Measurements from ENCODE around the gene TMA7B. TPM values are rescaled to one million over a fixed set of nuclear protein-coding genes. Genes with fewer than 3 reads are reported as not detected.

Gene TMA7B
- total RNA-seq, 4 donors from 2014 or later = not detected

DNA sequence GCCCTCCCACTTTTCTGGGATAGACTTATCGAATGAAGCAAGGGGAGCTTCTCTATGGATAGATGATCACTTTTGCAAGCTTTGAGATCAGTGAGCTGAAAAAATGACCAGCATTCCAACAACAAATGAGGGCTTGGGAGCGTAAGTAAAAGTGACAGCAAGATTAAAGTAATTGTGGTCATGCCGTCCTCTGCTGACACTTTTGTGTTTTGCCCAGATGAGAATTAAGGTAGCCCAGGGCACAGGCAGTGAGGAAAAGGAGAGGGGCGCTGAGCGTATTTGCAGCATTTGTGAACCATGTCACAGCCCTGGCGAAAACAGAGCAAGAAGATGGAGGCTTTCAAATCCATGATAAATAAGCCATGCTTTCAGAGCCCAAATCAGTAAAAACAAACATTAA is 24.6 kb upstream of the TMA7B start:
- Histone ChIP-seq H3K27ac (no peak overlapping the region), H3K4me3 (no peak overlapping the region), H3K9me3 (no peaks in the 10 kb centered on the region), H3K4me1 (no peaks in the 10 kb centered on the region), H3K27me3 (peaks cover 53% of the 10 kb centered on the region), H3K36me3 (no peaks in the 10 kb centered on the region)
- ATAC-seq = no peak
- TF ChIP-seq CTCF (IDR thresholded peaks at IDR 0.05) (no peak), POLR2A (IDR thresholded peaks at IDR 0.05) (no peak), EP300 (IDR thresholded peaks at IDR 0.05) (no peak), POLR2AphosphoS5 (IDR thresholded peaks at IDR 0.05) (no peak)
- WGBS, 2 donors (ENCODE audit: low coverage in 1 of 2) = 48 to 68% methylated on average over 4 to 6 of the region's 6 CpGs

DNA sequence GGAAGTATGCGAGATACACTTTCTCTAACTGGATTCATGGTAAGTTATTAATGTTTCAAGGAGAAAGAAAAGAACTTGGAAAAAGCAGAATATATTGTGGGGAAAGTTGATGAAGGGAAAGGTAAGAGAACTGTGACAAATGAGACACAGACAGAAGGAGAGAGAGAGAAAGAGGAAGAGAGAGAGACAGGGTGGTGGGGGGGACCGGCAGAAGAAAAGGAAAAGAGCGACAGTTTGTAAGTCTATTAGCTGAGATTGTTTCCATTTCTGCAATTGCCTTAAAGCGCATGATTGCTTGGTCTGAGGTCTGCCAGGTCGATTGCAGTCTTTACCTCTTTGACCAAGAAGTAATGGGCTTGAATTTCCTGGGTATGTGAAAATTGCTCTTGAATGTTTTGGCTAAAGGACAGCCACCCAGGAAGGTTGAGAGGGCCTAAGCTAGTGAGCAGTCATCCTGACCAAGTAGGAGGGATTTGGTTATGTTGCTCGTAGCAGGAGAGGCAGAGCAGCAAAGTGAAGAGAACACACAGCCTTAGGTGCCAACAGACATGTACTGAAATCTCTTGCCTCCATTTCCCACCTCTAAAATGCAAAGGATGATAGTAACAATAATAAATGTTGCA is 23.6 kb upstream of the TMA7B start:
- Histone ChIP-seq H3K27ac (no peak overlapping the region), H3K9me3 (no peaks in the 10 kb centered on the region), H3K4me1 (no peaks in the 10 kb centered on the region), H3K4me3 (no peak overlapping the region), H3K36me3 (no peaks in the 10 kb centered on the region), H3K27me3 (peaks cover 44% of the 10 kb centered on the region)
- 65 to 75% methylated on average over 6 of the region's 6 CpGs for WGBS, 2 donors (ENCODE audit: low coverage in 1 of 2)
- TF ChIP-seq POLR2A (IDR thresholded peaks at IDR 0.05) = no peak
- ATAC-seq = no peak

DNA sequence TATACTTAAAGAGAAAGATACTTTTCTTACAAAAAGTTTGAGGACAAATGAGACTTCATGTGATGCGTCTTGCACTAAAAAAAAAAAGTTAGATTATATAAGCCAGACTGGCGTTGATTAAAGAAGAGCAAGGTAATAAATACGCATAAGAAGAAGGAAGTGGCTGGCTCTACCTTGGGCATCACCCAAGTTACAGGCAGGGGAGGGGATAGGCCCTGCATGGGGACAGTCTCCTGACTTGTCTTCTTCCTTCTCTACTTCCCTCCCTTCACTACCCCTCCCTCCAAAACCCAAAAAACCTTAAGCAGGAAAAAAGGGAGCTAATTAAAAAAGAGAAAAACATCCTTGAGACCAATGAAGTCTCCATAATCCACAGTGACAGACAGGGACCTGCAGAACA is 22.3 kb upstream of the TMA7B start:
- no peak overlapping the region for H3K4me3 ChIP-seq

GRCh38 chr22:39938509-39939111 is 21.6 kb upstream of the TMA7B start:
- 66 to 81% methylated on average over 3 to 13 of the region's 14 CpGs for whole genome bisulfite sequencing, 2 donors (ENCODE audit: low coverage in 1 of 2)
- TF ChIP-seq POLR2A (IDR thresholded peaks at IDR 0.05) (no peak), CTCF (IDR thresholded peaks at IDR 0.05) (no peak), POLR2AphosphoS5 (IDR thresholded peaks at IDR 0.05) (no peak), EP300 (IDR thresholded peaks at IDR 0.05) (no peak)
- Histone ChIP-seq H3K27ac (no peak overlapping the region), H3K4me3 (no peak overlapping the region), H3K9me3 (no peaks in the 10 kb centered on the region), H3K4me1 (no peaks in the 10 kb centered on the region), H3K36me3 (no peaks in the 10 kb centered on the region), H3K27me3 (peaks cover 34% of the 10 kb centered on the region)
- ATAC-seq = no peak

More for the DNA sequence above, 22.3 kb upstream of the TMA7B start:
- TF ChIP-seq POLR2A (IDR thresholded peaks at IDR 0.05) = no peak
- TF ChIP-seq EP300 (IDR thresholded peaks at IDR 0.05) = no peak
- no peak for TF ChIP-seq POLR2AphosphoS5 (IDR thresholded peaks at IDR 0.05)
- no peak for TF ChIP-seq CTCF (IDR thresholded peaks at IDR 0.05)
- Histone ChIP-seq H3K9me3 (no peaks in the 10 kb centered on the region), H3K36me3 (no peaks in the 10 kb centered on the region), H3K27me3 (peaks cover 41% of the 10 kb centered on the region), H3K4me1 (no peaks in the 10 kb centered on the region), H3K27ac (no peak overlapping the region)
- 69 to 89% methylated on average over 3 of the region's 3 CpGs for WGBS, 2 donors (ENCODE audit: low coverage in 1 of 2)
- ATAC-seq = no peak

- WGBS, 2 donors (ENCODE audit: low coverage in 1 of 2) = 83 to 100% methylated on average over 2 of the region's 3 CpGs
Measured at GRCh38 chr22:39939830-39940229, 20.4 kb upstream of the TMA7B start.

More at GRCh38 chr22:39939830-39940229, 20.4 kb upstream of the TMA7B start:
- Histone ChIP-seq H3K27me3 (peaks cover 22% of the 10 kb centered on the region), H3K4me1 (no peaks in the 10 kb centered on the region), H3K27ac (no peak overlapping the region), H3K4me3 (no peak overlapping the region), H3K9me3 (no peaks in the 10 kb centered on the region), H3K36me3 (no peaks in the 10 kb centered on the region)
- ATAC-seq = no peak
- TF ChIP-seq POLR2A (IDR thresholded peaks at IDR 0.05) = no peak
- no peak for TF ChIP-seq POLR2AphosphoS5 (IDR thresholded peaks at IDR 0.05)
- no peak for TF ChIP-seq EP300 (IDR thresholded peaks at IDR 0.05)
- TF ChIP-seq CTCF (IDR thresholded peaks at IDR 0.05) = no peak

Data from gastroesophageal sphincter (tissue), 4 donors.